Measurements from ENCODE around the gene CCL13.

GRCh38 chr17:34369571-34369970, 13.3 kb downstream of the CCL13 start:
- TF ChIP-seq REST (IDR thresholded peaks at IDR 0.05) (no peak), CEBPB (IDR thresholded peaks at IDR 0.05) (no peak), CTCF (IDR thresholded peaks at IDR 0.05) (no peak), NFE2L2 (conservative IDR thresholded peaks at IDR 0.05; ENCODE audit: low read length) (no peak), RAD21 (conservative IDR thresholded peaks at IDR 0.05 in 1 of 2, IDR thresholded peaks at IDR 0.05 in 1 of 2) (no peak), EP300 (IDR thresholded peaks at IDR 0.05) (no peak)
